ENCODE data around the gene PRKCH.

The PRKCH gene

DNA sequence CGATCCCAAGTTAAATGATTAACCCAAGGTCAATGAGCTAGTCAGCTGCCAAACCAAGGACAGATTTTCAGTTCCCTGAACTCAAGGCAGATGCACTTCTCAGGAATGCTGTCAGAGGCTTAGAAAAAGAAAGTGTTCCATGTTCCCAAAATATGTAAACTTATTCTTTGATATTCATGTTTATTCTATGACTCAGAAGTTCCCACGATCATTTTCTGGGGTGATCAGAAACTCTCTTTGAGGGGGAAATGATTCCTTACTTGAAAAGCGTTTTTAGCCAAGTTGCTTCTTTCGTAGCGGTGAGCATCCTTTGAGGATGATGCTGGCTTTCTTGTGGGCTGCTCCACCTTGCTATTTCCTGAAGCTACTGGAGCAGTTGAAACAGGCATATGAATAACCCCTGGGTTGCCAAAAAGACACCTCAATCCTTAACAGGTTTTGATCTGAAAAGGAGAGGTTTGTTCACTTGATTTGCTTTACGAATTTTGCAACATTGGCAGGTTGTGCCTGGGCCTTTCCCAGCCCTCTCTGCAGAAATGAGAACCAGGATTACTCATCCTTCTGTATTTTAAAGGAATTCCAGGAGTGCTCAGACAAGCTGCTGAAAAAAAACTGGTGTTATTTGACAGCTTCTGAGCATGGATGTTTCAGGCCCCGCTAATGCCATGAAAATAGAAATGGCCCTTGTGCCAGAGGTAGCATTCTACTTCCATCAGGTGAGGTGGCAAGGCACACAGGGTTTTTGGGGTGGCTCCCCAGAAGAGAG, 252.6 kb downstream of the PRKCH start:
- no peak for DNase-seq

DNA sequence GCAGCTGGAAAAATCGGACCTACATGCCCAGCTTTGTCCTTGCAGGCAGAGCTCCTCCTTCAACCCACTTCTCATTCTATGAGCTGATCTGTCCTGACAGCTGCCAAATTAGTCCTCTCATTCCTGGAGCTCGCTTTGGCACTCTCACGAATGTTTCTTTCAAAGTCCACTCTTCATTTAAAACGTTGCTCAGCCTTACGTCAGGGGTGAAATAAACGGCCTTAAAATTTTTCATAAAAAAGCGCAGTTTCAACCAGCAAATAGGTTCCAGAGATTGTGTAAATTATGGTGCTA, 253.1 kb downstream of the PRKCH start:
- no peak for DNase-seq

DNA sequence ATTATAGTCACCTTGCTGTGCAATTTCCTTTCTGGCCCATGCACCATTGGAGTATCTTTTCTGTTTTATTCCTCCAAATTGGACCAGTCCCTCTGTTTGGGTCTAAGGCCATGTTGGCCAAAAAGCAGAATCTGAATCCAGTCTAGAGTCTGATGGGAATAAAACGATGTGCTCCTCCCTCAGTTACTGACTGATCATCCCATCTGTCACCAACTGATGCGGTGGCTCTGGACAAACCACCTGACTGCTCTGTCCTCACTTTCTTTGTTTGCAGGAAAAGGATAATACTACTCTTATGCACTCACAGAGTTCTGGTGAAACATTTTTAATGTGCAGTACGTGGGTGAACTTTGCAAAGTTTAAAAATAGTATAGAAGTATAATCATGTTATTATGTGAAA, 253.7 kb downstream of the PRKCH start:
- no peak for DNase-seq

DNA sequence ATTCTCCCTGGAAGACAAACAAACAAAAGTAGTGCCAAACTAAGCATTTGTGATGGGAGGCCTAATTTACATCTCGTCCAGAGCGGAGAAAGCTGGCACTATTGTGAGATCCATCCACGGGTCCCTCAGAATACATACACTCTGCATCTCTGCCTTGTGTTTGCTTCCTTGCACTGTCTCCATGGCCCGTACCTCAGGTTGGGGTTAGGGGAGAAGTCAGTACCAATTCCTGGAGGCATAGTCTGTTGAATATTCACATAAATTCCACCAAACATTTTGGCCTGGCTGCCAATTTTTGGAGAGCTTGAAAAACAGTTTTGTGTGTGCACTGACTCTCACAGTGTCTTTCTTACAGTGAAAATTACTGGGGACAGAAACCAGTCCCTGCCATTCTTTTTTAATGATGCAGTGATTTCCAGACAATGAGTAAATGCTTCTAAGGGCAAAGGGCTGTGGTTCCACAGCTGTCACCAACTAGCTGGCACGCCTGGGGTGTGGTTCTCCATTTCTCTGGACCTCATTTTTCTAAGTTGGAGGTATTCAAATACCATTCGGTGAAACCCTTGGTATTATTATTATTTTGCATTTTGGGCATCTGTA, 254.3 kb downstream of the PRKCH start:
- no peak for DNase-seq

DNA sequence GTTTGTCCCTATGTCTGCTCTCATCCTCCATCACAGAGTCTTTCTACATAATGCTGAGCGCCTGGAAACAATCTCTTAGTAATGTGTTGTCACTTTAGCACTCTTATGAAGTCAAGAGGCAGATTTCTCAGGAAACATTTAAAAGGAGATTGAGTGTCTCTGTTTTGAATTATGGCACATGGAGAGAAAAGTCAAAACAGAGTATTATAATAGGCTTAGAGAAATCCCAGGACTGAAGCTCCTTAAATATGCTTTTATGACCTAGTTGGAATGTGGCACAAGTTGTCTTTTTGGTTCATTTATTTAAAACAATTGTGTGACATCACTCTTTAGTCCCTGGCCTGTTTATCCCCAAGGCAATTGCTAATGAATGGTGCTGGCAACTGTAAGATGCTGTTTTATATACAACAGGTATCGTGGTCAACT, 256.1 kb downstream of the PRKCH start:
- DNase-seq = no peak

DNA sequence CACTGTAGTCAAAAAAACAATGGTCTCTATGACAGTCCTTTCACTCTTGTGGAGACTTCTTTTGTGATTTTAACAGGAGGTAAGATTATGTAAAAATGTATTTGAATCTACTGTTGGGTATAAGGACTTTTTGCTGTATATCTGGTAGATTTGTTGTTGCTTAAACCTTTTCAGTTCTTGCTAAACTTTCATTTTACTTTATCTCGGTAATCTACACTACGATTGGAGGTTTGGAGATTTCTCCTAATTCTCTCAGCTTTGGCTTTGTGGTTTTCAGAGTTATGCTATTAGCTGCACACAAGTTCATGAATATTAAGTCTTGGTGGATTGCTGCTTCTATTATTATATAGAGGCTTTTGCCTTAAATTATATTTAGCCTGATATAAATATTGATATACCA, 257.4 kb downstream of the PRKCH start:
- no peak for DNase-seq

DNA sequence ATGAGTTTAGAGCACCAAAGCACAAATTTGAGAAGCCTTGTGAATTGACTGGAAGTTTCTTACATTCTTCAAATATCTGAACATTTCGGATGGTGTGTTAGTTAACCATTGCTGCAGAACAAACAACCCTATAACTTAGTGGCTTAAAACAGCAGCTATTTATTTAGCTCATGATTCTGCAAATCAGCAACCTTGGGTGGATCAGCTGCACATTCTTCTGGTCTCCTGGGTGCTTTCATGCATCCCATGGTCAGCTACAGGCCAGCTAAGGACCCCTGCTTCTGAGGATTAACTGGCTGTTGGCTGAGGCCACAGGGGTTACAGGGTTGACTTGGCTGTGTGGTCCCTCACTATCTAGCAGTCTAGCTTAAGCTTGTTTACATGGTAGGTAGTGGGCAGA, 260.0 kb downstream of the PRKCH start:
- no peak for DNase-seq

DNA sequence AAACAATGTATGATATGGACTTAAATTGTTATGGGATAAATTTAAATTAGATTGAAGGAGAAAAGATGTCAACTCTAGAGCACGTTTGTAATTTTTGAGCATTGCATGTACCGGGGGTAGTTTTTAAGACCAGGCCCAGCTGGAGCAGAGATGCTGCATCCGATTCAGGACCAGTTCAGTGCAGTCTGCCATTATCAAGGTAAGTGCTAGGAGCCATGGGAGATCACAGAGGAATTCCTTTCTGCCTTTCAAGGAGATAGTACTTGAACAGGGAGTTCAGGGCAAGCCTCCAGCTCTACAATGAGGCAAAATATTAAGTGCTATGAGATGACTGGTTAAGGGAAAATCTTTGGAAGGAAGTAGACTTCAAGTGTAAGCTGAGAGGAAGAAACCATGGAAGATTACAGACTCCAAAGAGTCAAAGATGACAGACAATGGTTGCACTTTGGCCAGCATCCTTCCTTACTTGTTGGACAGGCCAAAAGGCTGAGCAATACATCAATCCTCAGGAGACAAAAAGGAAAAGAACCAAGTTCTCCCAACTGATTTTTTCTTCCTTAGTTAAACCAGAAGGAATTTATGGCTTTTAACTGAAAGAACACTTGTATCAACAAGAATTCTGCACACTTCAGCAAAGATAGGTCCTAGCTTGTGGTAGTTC, 260.7 kb downstream of the PRKCH start:
- DNase-seq = no peak

DNA sequence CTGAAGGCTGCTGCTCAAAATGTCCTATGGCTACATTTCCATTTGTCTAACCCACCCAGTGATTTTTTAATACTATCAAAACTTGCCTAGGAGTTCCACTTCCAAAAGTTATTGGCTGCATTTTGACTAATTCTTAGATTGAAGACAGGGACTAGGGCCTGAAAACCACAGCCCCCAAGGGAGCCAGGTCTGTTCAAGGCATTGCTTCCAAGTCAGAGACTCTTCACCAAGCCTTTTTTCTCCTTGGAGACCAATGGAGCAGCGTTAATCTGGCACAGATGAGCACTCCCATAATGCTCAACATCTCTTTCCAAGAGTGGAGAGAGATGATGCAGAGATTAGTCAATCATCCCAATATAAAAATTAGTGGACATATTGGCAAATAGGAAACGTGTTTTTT, 261.4 kb downstream of the PRKCH start:
- DNase-seq = no peak

DNA sequence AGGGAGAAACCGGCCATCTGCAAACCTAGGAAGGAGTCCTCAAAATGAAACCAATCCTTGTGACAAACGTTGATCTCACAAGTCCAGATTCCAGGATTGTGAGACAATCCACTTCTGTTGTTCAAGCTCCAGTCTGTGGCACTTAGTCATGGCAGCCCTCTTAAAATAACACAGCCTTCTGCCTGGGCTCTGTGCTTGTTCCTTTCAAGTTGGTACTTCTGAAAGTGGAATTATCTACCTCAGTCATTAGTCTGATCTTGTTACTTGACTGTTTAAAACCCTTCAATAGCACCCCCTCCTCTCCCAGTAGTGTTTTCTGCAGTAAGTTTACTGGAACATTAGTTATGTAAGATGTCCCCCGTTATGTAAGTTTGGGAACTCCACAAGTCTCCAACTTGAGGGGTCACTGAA, 263.0 kb downstream of the PRKCH start:
- no peak for DNase-seq

DNA sequence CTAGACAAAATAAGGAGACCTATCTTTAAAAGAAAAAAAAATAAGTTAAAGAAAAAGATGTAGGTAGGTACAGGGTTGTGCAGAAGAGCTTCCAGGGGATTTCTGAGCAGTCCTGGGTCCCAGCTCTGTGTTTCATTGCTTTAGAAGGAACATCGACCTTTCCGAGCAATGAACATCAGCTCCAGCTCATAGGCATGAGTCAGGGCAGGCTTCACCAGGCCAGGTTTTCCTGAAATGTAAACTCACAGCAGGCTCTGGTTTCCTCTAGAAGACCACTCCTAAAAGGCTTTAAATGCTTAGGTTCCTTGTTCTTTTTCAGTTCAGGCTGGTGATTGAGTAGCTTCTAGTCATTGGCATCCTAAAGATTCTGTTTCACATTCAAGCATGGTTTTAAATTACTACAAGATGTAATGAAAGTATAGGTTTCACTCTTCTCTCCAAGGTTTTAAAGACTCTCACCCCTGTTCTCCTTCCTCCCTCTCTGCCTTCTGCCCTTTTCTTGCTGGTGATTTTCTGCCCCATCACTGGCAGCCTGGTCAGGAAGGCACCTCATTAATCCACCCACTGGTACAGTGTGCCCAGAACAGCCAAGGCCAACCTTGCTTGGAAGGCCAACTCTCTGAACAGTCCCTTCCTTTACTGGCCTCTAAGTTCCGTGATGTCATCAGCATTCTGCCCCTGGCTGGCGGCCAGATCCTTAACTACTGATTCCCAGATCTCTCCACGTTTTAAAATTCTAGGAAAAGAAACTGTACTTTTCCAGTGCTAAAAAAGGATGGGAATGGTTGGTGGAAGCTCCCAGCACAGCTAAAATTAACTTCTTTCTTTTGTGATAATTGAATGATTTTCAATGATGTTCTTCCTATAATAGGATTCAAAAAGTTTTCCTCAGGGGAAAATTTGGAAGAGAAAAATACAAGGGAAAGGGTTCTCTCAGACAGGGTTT, 264.5 kb downstream of the PRKCH start:
- DNase-seq = no peak

DNA sequence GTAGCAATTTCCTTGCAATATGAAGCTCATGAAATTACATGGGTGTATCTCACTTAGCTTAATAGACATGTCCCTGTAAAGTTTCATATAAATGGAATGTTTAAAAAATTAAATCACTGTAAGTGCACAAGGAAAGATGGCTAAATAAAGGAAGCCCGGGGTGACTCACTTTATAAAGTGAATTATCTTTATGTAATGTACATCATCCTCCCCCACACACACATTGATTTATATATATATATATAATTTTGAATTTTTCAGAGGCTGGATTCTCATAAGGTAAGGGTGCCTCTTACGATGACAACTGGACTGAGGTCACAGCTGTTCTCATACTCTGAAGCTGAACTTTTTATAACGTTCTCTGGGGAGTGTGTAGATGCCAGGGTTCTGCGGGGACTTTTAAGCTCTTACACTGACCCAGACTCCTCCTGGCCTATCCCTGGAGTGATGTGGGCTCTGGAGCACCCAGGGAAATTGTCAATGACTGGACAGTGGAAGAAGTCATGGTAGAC, 265.2 kb downstream of the PRKCH start:
- no peak for DNase-seq

DNA sequence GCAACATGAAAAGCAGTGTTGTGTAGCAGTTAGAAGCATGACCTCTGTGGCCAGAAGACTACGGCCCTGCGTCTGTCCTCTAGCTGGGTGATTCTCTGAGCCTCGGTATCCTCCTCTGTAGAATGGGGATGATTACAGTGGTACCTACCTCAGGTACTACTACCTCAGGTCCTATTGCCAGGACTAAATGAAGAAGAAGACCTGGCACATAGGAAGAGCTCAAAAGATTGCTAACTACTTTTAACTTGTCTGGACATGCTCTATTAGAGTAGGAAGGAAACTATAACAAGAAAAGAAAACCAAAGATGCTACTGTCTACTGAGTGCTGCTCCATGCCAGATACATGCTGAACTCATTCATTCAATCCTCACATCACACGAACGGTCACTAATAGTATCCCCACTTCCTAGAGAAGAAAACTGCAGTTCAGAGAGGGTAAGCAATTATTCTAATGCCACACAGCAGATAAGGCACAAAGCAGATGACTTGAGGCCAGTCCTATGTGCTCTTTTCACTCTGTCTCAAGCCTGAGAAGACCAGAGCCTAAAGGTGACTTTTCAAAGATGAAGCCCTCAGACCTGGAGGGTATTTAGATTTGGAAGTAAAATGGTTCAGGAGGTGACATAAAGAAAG, 265.8 kb downstream of the PRKCH start:
- DNase-seq = no peak

DNA sequence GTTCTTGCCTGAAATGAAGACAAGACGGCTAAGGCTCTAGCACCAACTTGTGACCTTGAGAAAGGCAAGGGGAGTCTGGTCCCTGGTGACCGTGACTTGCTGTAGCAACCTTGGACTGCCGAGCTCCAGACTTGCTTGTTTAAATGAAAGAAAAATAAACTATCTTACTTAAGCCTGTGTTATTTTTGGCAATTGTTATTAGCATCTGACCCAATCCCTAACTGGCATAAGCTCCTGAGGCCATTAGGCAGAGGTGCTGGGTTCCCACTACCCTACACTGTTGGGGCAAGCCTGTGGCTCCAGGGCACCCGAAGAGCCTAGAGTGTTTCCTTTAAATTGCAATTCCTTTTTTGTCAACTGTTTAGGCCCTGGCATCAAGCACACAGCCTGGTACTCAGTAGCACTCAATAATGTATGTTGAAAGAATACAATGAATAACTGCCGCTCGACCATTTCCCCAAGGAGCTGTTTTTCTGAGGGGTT, 267.1 kb downstream of the PRKCH start:
- DNase-seq = no peak

DNA sequence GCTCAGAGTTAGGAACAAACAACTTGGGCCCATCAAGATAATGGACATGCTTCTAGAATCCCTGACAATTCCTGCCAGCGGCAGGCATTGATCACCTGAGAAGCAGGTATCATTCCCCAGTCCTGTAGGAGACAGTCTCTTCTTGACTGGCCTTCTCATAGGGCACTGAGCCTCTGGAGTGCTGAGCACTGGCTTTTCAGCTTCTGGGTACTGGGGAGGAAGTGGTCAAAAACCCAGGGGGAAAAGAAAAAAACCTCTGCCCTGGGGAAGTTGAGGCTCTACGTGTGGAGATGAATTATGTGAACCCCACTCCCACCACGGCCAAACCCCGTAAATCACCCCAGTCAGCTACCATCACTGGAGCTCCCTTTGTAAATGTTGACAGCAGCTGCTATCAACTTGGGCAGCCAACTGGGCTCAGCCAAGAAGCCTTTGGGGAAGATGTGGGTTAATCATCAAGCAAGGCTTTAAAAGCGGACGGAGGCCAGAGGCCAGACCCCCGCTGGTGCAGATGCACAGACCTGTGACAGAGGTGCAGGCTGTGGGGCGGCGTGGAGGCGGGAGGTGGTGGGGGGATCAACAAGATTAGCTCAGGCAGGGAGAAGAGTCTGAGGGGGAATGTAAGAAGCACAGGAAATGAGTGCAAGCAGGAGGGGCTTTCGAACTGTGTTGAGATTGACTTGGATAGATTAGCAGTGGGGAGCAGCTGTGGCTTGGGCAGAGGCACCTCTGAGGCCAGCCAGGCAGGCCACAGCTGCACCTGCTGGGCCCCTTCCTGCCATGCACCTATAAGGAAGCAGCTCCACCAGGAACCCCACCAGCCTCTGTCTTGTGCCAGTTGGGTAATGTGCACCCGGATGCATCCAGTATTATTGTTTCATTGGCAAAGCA, 268.6 kb downstream of the PRKCH start:
- no peak for DNase-seq

DNA sequence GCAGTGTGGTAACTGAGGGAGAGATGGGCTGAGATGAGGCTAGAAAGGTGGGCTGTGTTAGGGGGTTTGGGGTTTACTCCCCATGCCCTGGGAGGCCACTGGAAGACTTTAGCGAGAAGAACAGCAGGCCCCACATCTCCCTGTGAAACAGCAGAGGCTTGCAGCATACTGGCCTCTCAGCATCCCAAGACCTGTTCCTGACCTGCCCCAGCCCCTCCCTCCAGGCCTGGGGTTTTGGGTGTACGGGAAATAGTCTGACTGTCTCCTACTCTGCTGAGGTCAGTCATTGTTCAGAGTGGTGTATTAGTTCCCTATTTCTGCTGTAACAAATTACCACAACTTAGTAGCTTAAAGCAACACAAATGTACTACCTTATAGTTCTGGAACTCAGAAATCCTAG, 270.5 kb downstream of the PRKCH start:
- no peak for DNase-seq

DNA sequence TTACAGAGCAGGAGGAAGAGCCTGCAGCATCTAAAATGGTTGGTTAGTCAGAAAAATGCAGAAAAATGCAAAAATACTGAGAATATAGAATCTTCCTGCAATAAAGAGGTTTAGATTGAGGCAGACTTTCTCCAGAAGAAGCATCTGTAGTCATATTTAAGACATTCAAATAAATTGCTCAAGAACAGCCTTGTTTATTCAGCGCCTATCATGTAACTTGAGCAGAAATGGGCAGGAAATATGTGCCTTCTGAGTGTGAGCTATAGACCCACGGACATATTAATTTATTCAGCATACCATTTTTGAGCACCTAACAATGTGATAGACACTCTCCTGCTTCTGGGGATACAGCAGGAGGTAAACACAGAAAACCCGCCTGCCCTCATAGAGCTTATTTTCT, 272.0 kb downstream of the PRKCH start:
- DNase-seq = no peak

DNA sequence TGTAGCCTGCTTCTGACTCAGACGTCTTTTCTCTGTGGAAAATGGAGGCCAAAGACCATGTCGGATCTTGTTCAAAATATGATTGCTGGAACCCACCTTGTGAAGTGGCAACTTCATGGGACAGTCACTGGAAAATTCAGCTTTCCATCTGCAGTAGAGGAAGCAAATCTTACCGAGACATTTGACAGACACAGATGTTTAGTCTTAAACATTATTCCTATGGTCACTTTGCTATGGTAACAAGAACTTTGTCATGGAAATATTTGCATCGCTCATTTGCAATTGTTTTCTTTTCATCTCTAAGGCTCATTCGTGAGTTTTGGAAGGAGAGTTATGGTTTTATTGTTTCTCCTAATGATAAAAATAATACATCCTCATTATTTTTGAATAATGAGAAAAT, 275.6 kb downstream of the PRKCH start:
- no peak for DNase-seq

DNA sequence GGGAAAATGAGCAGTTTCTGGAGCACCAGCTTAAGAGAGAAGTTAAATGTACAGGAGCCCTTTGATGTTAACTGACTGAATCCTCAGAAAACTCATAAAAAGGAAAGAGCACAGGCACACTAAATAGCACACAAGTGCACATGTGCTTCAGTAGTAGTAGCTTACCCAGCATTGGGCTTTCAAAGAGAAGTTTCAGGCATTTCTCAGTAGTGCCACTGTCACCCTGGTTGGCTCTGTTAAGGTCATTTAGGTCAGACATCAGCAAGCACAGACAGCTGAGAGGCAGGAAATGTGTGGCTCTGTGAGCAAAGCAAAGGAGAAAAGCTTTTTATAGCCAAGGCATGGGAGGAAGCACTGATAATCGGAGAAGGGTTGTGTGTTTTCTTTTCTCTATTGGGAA, 277.6 kb downstream of the PRKCH start:
- DNase-seq = no peak

DNA sequence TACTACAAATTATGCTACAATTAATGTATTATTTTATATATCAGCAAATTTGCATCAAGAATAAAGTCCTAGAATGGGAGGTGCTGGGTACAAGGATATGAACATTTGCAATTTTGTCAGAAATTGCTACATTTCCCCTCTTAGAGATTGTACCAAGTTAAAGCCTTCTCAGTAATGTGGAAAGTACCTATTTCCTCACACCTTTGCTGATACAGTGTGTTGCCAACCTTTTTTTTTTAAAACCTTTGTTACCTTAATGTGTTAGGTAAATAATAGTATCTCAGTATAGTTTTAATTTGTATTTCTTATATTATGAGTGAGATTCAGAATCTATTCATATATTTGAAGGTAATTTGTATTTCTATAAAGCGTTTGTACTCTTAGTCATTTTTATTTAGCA, 278.6 kb downstream of the PRKCH start:
- DNase-seq = no peak

Measured in activated naive CD4-positive, alpha-beta T cell treated with Interleukin-2 at 50 U/mL for 16 hours (primary cell).